NCI-H2107 (cell line): ENCODE measurements around the gene ATPAF2.
"Not testable (repeated sequence)": the region's sequence is repeated elsewhere in the genome, so short reads cannot be mapped to it uniquely, and the experiment has no call there.

ENCODE experiments used
- DNase-seq: peaks from one replicate; lab custom pipeline; 2025; lab: John Stamatoyannopoulos, UW

Gene ATPAF2

DNA sequence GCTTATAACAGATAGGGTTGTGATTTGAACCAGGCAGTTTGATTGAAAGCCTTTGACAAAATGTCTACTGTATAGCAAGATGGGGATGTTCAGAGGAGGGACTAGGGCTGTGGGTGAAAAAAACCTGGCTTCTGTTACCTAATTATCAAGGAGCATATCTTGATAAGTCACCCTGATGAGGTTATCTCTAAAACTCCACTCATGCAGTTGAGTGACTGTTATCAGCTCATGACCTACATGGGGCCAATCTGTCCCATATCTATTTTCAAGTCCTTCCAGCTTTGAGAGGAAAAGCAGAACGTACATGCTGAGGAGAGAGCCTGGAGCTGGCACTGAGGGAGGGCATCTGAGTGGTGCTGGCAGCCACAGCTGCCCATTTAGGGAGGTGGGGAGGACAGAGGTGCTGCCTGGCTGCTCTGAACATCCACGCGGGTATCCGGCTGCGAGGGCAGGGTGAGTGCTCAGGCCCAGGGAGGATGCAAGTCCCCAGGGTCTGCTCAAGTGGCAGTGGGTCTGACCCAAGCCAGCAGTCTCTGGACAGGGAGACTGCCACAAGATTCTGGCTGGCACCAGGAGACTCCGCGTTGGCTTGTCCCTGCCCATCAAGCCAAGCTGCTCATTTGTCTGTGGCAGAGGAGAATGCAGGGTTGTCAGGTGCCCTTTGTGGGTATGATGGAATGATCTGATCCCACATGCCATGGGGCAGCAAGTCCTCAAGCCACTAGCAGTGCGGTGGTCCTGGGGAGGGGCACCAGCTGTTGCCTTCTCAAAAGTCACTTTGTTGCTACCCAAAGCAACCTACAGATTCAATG is 29.2 kb downstream of the ATPAF2 start:
- DNase-seq: no peak

GRCh38 chr17:18008496-18009268 is 30.3 kb downstream of the ATPAF2 start:
- no peak for DNase-seq

DNA sequence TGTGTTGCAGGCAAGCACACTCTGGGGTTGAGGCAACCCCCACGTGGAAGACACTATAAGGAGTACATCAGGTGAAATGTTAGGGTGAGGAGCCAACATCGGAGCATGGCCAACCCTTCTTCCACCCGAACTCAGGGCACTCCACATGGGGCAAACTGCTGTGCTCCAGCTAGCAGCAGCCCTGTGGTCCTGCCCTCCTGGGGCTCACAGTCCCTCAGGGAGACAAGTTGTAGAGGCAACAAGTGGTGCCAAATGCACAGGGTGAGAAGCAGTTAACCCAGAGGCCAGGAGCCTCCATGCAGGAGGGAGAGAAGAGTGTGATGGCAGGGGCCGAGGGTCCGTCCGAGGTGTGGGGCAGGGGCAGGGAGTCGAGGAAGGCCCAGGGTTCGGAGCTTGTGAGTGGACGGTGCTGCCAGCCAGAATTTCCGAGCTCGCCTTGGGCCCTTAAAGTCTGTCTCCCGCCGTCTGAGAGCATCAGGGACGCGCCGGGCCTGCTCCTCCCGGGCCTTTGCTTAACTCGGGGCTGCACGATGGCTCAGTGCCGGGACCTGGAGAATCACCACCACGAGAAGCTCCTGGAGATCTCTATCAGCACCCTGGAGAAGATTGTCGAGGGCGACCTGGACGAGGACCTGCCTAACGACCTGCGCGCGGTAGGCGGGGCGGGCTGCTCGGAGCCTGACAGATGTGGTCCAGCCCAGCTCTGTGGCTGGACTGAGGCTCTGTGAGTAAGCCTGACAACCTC is 32.3 kb downstream of the ATPAF2 start:
- no peak for DNase-seq

DNA sequence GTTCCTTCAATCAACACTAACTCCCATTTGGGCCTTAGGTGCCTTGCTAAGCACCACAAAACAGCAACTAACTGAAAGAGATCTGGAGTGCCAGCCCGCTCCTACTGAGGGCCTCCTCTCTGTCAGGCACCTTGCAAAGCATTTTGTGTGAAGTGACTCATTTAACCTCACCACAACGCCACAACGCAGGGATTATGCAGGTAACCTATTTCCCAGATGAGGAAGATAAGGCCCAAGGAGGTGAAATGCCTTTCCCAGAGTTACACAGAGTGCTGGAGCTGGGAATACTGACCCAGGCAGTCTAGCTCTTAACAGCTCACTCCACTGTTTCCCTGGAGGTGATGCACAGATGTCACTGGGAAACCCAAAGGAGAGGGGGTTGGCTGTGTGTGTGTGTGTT is 33.5 kb downstream of the ATPAF2 start:
- no peak for DNase-seq

DNA sequence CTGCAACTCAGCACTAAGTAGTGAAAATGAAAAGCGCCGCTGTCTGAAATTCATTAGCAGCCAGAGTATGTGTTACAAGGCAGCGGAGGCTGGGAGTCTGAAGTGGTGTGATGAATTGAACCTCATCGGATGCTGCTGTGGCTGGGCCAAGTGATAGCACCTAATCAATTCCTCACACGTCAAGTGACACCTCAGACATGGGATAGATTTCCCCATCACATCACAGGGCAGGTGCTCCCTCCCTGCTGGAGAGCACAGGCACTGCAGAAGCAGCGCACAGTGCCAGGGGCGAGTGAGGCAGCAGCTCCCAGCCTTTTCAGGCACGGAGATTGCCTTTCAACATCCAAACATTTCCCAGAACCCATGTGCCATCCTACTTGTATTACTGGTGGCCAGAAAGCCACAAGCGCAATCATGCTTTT is 34.1 kb downstream of the ATPAF2 start:
- no peak for DNase-seq

DNA sequence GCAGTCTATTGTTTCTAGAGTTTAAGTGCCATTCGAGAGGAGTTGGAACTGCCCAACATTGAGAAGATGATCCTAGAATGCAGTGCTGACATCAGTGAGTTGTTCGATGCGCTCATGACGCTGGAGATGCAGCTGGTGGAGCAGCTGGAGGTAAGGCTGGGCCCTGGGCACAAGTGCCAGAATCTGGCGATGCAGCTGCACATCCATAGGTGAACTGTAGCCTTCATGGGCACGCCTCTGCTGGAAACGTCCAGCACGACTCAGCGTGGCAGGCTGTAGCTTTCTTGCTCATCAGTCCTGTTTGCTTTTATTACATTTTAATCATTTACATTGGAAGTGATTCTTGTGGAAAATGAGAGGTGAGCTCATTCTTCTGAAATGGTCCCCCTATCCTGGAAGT is 34.6 kb downstream of the ATPAF2 start:
- DNase-seq: no peak

DNA sequence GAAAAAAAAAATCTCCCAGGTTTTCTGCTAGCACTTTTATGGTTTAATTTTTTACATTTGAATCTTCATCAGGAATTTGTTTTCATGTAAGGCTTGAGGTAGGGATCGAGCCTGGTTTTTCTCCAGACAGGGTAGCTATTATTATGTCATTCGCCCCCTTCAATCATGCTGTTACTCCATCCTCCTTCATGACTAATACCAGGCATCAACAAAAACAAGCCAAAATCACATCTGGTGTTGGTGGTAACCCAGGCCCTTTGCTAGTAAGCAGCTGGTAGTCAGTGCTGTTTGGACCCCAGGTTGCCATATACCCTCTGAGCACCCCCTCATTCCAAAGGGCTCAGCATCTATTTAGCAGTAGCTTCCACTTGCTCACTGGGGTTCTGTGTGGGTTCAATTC is 36.8 kb downstream of the ATPAF2 start:
- DNase-seq: no peak

DNA sequence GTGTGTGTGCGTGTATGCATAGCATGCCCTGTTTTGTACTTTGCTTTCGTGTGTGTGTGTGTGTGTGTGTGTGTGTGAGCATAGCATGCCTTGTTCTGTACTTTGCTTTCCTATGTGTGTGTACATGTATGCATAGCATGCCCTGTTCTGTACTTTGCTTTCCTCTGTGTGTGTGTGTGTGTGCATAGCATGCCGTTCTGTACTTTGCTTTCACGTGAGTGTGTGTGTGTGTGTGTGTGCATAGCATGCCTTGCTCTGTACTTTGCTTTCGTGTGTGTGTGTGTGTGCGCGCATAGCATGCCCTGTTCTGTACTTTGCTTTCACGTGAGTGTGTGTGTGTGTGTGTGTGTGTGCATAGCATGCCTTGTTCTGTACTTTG is 38.9 kb downstream of the ATPAF2 start:
- DNase-seq: no peak

DNA sequence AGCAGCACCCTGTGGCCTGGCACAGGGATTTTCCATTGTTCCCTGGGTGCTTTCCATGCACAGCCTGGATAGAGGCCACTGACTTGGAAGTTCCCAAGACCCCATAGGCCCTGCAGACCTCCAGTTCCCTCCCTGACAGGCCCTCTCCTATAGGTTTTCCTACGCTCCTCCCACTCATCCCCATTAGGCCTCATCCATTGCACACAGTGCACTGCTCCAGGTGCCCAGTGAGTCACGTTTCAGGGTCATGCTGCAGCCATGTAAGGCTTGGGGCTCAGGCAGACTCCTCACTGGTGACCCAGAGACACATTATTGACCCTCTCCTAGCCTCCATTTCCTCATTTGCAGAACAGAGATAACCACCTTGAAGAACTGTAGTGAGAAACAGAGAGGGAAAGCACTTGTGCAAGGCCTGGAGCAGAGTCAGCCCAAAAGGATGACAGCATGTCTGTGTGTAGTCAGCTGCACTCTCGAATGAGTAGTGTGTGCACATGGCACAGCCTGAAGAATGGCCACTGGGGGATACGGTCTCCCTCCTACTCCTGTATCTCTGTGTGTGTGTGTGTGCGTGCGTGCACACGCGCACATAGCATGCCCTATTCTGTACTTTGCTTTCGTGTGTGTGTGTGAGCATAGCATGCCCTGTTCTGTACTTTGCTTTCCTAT is 39.5 kb downstream of the ATPAF2 start:
- DNase-seq: no peak

DNA sequence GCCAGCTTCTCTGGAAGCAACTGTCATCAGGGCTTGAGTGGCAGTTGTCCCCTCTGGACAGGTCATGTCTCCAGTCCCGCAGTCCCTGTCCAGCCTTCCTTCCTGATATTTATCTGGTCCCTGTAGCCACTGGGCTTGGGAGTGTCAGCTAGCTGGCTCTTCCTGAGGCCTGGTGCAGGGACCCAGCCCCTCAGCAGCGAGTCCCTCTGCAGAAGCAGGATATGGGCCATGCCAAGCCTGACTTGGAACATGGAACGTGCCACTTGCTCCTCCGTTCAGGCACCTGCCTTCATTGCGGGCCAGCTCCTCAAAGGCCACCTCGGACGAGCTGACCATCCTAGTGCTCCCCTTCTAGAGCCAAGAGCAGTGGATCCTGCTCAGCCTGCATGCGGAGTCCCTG is 40.0 kb downstream of the ATPAF2 start:
- no peak for DNase-seq

DNA sequence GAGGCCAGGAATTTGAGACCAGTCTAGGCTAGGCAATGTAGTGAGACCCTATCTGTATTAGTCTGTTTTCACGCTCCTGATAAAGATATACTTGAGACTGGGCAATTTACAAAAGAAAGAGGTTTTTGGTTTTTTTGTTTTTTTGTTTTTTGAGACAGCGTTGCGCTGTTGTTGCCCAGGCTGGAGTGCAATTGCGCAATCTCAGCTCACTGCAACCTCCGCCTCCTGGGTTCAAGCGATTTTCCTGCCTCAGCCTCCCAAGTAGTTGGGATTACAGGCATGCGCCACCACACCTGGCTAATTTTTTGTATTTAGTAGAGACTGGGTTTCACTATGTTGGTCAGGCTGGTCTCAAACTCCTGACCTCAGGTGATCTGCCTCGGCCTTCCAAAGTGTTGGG is 43.1 kb downstream of the ATPAF2 start:
- not testable (repeated sequence) for DNase-seq

- DNase-seq: no peak
Observed at GRCh38 chr17:17994271-17995069, 44.5 kb downstream of the ATPAF2 start.

DNA sequence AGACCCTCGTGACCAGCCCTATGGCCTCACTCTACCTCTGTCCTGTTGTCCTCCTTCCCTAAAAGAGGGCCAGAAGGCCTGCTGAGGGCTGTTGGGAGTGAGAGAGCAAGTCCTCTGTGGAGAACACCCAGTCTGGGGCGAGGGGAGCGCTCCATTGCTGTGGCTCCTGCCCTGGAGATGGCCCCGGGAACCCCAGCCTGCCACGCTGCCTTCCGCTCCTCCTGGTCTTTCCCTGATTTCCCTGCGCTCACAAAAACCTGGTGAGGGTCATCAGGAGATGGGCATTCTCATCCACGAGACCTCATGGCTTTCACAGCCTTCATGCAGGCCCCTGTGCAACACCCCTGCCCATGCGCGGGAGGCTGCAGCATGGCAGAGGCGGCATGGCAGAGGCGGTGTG is 45.1 kb downstream of the ATPAF2 start:
- no peak for DNase-seq

DNA sequence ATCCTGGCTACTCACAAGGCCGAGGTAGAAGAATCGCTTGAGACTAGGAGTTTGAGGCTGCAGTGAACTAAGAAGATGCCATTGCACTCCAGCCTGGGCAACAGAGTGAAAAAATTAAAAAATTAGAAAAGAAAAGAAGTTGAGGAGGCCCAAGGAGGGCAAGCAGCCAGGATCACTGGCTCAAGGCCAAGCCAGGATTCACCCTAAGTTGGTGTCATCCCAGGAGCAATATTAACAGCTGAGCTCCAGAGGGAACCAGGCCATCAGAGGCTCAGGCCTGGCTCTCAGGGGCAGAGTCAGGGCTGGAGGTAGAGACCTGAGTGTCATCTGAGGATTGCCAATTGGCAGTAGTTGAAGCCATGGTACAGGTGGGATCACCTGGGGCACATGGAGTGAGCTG is 45.6 kb downstream of the ATPAF2 start:
- no peak for DNase-seq

DNA sequence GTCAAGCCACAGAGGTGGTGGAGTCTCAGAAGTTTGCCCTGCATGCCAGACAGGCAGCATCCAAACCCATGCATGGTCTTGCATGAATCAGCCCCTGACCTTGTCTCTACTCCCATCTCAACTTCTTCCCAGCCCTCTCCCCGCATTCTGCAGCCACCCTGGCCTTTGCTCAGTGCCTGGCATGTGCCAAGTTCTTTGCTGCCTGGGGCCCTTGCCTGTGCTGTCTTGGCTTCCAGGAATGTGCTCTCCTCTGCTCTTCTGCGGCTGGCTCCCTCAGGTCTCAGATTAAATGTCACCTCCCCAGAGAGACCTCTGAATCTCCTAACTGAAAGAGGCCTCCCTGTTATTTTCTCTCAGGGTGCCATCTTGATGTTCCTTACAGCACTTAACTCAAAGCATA is 48.7 kb downstream of the ATPAF2 start:
- DNase-seq: no peak

DNA sequence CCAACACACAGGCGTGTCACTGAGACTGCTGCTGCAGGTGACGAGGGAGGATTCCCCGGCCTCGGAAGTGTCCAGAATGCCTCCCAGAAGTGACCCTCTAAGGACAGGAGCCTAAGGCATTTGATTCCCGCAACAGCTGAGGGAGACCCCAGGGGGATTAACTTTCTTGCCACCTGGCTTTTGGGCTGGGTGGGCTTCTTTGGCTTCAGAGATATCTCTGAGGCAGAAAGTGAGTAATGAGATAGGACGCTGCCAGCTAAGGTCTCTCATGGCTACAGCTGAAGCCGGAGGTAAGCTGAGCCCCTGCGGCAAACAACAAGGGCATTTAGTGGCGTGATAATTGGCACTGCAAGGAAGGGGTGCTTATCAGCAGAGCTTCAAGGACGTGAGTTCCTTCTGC is 49.4 kb downstream of the ATPAF2 start:
- DNase-seq: no peak

DNA sequence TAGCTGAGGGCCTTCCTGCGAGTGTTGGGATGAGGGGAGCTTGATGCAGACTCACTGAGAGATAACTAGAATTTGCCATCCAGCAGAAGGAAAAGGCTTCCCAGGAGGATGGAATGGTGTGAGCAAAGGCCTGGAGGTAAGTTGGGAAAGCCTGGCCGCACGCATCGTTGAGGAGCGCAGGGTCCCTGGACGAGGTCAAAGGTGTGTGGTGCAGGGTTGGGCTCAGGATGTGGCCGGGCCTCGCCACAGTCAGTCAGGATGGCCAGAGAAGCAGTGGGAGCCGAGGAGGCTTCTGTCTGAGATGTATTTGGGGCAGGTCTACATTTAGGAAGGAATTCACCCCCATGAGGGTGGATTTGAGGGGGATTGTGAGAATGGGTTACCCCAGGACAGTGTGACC is 49.9 kb downstream of the ATPAF2 start:
- no peak for DNase-seq

GRCh38 chr17:17988427-17988945 is 50.5 kb downstream of the ATPAF2 start:
- DNase-seq: no peak

- DNase-seq: no peak
Observed at GRCh38 chr17:17987901-17988300, 51.1 kb downstream of the ATPAF2 start.

DNA sequence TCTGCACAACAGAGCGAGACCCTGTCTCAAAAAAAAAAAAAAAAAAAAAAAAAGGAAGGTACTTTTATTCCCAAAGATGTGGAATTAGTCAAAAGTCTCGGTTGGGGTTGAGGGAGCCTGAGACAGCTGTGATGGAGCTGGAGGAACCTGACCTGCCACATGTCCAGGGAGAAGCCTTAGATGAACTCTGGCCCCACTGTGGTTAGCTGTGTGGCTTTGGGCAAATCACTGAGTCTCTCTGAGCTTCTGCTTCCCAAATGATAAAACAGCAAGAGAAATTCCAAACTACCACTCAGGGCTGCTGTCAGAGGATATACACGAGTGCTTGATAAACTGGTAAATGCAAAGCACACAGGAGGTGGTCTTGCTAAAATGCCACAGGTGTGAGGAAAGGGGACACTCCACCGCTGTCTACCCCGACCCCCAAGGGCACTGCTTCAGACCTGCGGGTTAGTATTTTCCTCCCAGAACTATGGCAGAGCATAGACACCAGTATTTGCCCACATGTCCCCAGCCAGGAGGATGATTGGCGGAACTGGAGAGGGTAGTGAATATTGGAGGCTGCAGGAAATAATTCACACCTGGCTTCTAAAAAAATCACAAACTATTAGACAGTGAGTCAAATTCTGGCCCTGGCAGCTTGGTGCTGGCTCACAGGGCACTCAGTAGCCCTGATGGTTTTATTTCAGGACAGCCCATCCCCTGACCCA is 51.6 kb downstream of the ATPAF2 start:
- no peak for DNase-seq

DNA sequence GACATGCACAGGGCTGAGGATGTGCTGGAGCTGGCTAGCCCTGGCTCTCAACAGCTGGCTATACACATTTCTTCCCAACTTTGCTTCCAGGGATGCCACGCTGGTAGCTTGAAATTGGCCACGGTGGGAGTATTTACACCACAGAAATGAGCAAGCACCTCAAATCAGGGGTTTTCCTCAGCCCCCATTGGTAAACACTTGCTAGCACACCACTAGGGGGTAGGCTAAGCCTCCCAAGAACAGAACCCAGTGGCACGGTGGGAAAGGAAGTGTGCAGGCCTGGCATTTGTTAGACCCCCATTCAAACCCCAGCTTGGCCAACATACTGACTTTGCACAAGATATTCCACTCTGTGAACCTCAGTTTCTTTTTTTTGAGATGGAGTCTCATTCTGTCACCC is 53.4 kb downstream of the ATPAF2 start:
- no peak for DNase-seq
